Panc1 (cell line): ENCODE results near the gene CFAP299. TPM values are rescaled to one million over a fixed set of nuclear protein-coding genes. Genes with fewer than 3 reads are reported as not detected.

Source experiments
- ATAC-seq: fragments of 200-7000 bp; cut with Tn5 transposase; 2 replicates; pipeline ENCODE4 v1.9.1; 2020; ENCODE audit warnings: mild to moderate bottlenecking, moderate library complexity
- BruUV-seq: library from RNA; stranded (reverse); fragments of 400-500 nt; replicated peaks from 2 replicates; lab custom pipeline; 2021; lab: Mats Ljungman, UMichigan
- CTCF ChIA-PET: fragments of 300-600 bp; sonication (Branson Sonifier 250); formaldehyde crosslinking; loops from one replicate; lab custom pipeline; 2022; ENCODE audit warnings: antibody characterized with exemption; lab: Charles Lee
- POLR2A ChIA-PET: fragments of 300-600 bp; sonication (Branson Sonifier 250); formaldehyde crosslinking; loops from one replicate; lab custom pipeline; 2022; ENCODE audit warnings: antibody characterized with exemption; lab: Charles Lee
- DNase-seq: peaks from one replicate; pipeline ENCODE4 v3.0.0-alpha.2; 2010; ENCODE audit warnings: low read depth, low spot score
- H3K27ac ChIP-seq: 2 replicates; pipeline ENCODE4 v1.5.1; 2011; ENCODE audit warnings: mild to moderate bottlenecking, low read length, inconsistent platforms
- H3K27me3 ChIP-seq: fragments of 200-500 bp; sonication (Bioruptor generic); 2 replicates; pipeline ENCODE4 v1.6.0; 2014; ENCODE audit warnings: low read length, inconsistent platforms; ENCODE audit not compliant: control insufficient read depth, insufficient read depth
- H3K36me3 ChIP-seq: fragments of 200-500 bp; sonication (Bioruptor generic); 2 replicates; pipeline ENCODE4 v1.5.1; 2014; ENCODE audit warnings: inconsistent platforms, mild to moderate bottlenecking, low read length, moderate library complexity; ENCODE audit not compliant: control insufficient read depth, insufficient read depth
- H3K4me1 ChIP-seq: 2 replicates; pipeline ENCODE4 v1.5.1; 2011; ENCODE audit warnings: inconsistent platforms, mild to moderate bottlenecking, low read length, moderate library complexity; ENCODE audit not compliant: control insufficient read depth, insufficient read depth
- H3K4me3 ChIP-seq, 2 experiments: 2 replicates each; pipeline ENCODE4 v1.5.1; 2011 to 2012; ENCODE audit warnings: low read depth in 2 of 2, low read length in 2 of 2, mild to moderate bottlenecking in 2 of 2, inconsistent platforms in 1 of 2, moderate library complexity in 1 of 2
- H3K9me3 ChIP-seq: fragments of 200-500 bp; sonication (Bioruptor generic); 2 replicates; pipeline ENCODE4 v1.5.1; 2014; ENCODE audit warnings: low read depth, mild to moderate bottlenecking, inconsistent platforms, low read length, moderate library complexity; ENCODE audit not compliant: control insufficient read depth, insufficient read depth
- POLR2AphosphoS5 ChIP-seq: IDR thresholded peaks from 2 replicates; pipeline ENCODE4 v1.6.1; 2012; ENCODE audit warnings: mild to moderate bottlenecking, low read depth, low read length, moderate library complexity
- SIN3A ChIP-seq: IDR thresholded peaks from 2 replicates; pipeline ENCODE4 v1.6.1; 2012; ENCODE audit warnings: low read depth, mild to moderate bottlenecking, low read length, moderate library complexity, borderline replicate concordance; ENCODE audit not compliant: insufficient read depth
- TCF7L2 ChIP-seq: IDR thresholded peaks from 2 replicates; pipeline ENCODE4 v1.6.1; 2011; ENCODE audit warnings: mild to moderate bottlenecking, low read depth, low read length, inconsistent platforms
- in situ Hi-C: cut with HindIII; loops from 2 replicates; pipeline ENCODE4 v1.10.0; 2016; ENCODE audit warnings: low sequenced_read_pairs, low pct_unique_long_range_greater_than_20kb
- intact Hi-C: fragments of 100-400 bp; cut with micrococcal nuclease; formaldehyde crosslinking; loops from one replicate; pipeline ENCODE4 v1.10.0; 2022; ENCODE audit not compliant: unreplicated experiment
- total RNA-seq: library from RNA; stranded (reverse); gene quantifications from one replicate; pipeline ENCODE4 v1.2.1, GENCODE V29; 2021; ENCODE audit not compliant: unreplicated experiment
- TF ChIP-seq, protein P1 (sequence below), 2 experiments: IDR thresholded peaks; 2 replicates each; pipeline ENCODE4 v1.6.1; 2011 to 2012; ENCODE audit warnings: low read depth in 2 of 2, control low read depth in 1 of 2, low read length in 1 of 2, mild to moderate bottlenecking in 1 of 2, moderate library complexity in 1 of 2; ENCODE audit not compliant: insufficient read depth in 1 of 2
- TF ChIP-seq, protein P2 (sequence below): fragments of 450-650 bp; IDR thresholded peaks from 2 replicates; pipeline ENCODE4 v1.5.1; 2017; ENCODE audit warnings: mild to moderate bottlenecking

The CFAP299 gene
- total RNA-seq, 1 experiment from 2014 or later: not detected

- CTCF ChIA-PET: no interaction called here
- POLR2A ChIA-PET: no interaction called here
- TF ChIP-seq TCF7L2 (no peak), POLR2AphosphoS5 (no peak), SIN3A (no peak)
- TF ChIP-seq, protein P1, sequence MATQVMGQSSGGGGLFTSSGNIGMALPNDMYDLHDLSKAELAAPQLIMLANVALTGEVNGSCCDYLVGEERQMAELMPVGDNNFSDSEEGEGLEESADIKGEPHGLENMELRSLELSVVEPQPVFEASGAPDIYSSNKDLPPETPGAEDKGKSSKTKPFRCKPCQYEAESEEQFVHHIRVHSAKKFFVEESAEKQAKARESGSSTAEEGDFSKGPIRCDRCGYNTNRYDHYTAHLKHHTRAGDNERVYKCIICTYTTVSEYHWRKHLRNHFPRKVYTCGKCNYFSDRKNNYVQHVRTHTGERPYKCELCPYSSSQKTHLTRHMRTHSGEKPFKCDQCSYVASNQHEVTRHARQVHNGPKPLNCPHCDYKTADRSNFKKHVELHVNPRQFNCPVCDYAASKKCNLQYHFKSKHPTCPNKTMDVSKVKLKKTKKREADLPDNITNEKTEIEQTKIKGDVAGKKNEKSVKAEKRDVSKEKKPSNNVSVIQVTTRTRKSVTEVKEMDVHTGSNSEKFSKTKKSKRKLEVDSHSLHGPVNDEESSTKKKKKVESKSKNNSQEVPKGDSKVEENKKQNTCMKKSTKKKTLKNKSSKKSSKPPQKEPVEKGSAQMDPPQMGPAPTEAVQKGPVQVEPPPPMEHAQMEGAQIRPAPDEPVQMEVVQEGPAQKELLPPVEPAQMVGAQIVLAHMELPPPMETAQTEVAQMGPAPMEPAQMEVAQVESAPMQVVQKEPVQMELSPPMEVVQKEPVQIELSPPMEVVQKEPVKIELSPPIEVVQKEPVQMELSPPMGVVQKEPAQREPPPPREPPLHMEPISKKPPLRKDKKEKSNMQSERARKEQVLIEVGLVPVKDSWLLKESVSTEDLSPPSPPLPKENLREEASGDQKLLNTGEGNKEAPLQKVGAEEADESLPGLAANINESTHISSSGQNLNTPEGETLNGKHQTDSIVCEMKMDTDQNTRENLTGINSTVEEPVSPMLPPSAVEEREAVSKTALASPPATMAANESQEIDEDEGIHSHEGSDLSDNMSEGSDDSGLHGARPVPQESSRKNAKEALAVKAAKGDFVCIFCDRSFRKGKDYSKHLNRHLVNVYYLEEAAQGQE (IDR thresholded peaks at IDR 0.05; ENCODE audit: insufficient read depth in 1 of 2, low read depth in 2 of 2, low read length in 1 of 2): no peak
- TF ChIP-seq, protein P2, sequence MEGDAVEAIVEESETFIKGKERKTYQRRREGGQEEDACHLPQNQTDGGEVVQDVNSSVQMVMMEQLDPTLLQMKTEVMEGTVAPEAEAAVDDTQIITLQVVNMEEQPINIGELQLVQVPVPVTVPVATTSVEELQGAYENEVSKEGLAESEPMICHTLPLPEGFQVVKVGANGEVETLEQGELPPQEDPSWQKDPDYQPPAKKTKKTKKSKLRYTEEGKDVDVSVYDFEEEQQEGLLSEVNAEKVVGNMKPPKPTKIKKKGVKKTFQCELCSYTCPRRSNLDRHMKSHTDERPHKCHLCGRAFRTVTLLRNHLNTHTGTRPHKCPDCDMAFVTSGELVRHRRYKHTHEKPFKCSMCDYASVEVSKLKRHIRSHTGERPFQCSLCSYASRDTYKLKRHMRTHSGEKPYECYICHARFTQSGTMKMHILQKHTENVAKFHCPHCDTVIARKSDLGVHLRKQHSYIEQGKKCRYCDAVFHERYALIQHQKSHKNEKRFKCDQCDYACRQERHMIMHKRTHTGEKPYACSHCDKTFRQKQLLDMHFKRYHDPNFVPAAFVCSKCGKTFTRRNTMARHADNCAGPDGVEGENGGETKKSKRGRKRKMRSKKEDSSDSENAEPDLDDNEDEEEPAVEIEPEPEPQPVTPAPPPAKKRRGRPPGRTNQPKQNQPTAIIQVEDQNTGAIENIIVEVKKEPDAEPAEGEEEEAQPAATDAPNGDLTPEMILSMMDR: no peak
- no peak overlapping the region for H3K4me3 ChIP-seq
- no TSS peak for BruUV-seq
- H3K4me1 ChIP-seq: no peaks in the 10 kb centered on the region
- in situ Hi-C loops (no loop called here), intact Hi-C loops (no loop called here)
- no peaks in the 10 kb centered on the region for H3K36me3 ChIP-seq
- DNase-seq (no peak), ATAC-seq (no peak)
- H3K27ac ChIP-seq: no peak overlapping the region
- no peaks in the 10 kb centered on the region for H3K9me3 ChIP-seq
- no peaks in the 10 kb centered on the region for H3K27me3 ChIP-seq
Measured at GRCh38 chr4:80446664-80447063, 111.1 kb downstream of the CFAP299 start.

GRCh38 chr4:80447493-80447892, 112.0 kb downstream of the CFAP299 start:
- intact Hi-C loops: no loop called here

More at GRCh38 chr4:80447493-80447892, 112.0 kb downstream of the CFAP299 start:
- no TSS peak for BruUV-seq
- H3K9me3 ChIP-seq: no peaks in the 10 kb centered on the region
- H3K4me1 ChIP-seq: no peaks in the 10 kb centered on the region
- ChIA-PET CTCF (interaction anchor here (0.6 kb wide), 1 partner anchor 18 kb away, joined by 6 read pairs; no protein-coding TSS in a partner anchor), POLR2A (interaction anchor here (0.8 kb wide), 1 partner anchor 88 kb away, joined by 3 read pairs; no protein-coding TSS in a partner anchor)
- H3K4me3 ChIP-seq: no peak overlapping the region
- no peak overlapping the region for H3K27ac ChIP-seq
- in situ Hi-C loops: no loop called here
- DNase-seq (no peak), ATAC-seq (no peak)
- H3K27me3 ChIP-seq: no peaks in the 10 kb centered on the region
- TF ChIP-seq SIN3A: no peak
- TF ChIP-seq, protein P2: no peak
- TF ChIP-seq POLR2AphosphoS5: no peak
- no peak for TF ChIP-seq TCF7L2
- TF ChIP-seq, protein P1 (IDR thresholded peaks at IDR 0.05; ENCODE audit: insufficient read depth in 1 of 2, low read depth in 2 of 2, low read length in 1 of 2): no peak
- H3K36me3 ChIP-seq: no peaks in the 10 kb centered on the region
